HG03521 (cell line): ENCODE results near the gene ERG.

Source experiments
- ATAC-seq: cut with Tn5 transposase; IDR thresholded peaks from one replicate; pipeline ENCODE4 v1.9.1; 2021; ENCODE audit warnings: mild to moderate bottlenecking, moderate library complexity; ENCODE audit not compliant: unreplicated experiment

Gene ERG

DNA sequence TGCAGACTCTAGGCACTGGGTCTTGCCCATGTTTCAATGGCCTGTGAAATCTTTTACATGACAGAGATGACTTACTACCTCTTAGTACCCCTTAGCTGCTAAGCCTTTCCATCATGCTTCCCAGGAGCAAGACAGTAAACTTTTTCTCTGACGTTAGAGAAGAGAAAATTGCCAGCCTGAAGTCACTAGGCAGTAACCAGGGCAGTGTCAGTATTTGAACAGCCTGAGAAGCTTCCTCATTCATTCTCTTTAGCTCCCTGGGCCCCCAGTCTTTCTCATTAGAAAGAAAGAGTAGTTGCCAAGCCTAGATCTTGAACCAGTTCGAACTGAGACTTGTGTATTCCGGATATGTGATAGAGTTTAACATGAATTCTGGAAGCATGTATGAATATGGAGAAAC lies 99.2 kb downstream of the ERG start:
- no peak for ATAC-seq

DNA sequence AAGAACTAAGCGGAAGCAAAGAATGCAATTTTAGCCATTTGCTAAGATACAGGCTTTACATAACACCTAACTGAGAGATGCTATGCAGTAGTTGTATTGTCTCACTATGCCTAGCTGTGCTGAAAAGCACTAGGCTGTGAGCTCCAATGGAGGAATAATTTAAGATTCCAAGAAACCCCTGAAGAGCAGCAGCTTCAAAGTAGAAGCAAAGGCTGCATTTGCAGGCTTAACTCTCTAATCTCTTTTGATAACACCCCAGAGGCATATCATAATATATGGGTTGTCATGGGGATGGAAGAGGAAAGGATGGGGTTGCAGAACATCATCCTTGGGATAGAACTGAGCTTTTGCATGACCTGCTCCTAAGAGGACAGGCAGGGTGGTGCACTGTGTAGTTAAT lies 102.0 kb downstream of the ERG start:
- ATAC-seq: no peak

DNA sequence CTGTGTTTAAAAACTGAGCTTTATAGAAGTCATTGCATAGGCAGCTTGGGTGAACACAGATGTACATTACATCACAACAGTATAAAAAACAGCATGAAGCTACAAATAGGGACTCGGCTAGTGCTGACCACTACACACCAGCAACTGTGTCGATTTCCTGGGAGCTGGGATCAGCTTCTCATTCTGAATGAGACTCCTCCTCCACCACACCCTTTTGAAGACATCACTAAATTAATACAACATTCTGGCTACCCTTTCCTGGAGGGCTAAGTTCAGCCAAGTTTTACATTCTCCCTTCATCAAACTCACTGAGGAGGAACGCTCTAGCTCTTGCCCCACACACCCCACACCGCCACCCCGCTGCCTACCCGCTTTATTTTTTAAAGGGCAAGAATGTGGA lies 102.7 kb downstream of the ERG start:
- no peak for ATAC-seq

DNA sequence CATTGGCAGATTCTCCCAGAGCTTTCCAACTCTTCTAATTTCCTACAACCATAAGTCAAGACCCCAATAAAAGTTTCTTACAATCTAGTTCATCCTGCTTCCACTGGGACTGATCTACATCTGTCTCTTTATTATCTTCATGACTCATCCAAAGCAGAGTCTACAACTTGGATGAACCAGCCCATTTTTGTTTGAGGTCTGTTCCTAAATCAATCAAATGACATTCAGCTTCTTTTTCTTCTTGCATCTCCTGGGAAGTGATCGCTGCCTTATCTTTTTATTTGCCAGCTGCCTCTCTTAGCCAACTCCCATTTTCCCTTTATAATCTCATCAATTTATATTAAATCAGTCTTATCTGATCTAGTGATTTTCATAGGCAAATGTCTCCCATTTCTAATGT lies 105.6 kb downstream of the ERG start:
- ATAC-seq: no peak

DNA sequence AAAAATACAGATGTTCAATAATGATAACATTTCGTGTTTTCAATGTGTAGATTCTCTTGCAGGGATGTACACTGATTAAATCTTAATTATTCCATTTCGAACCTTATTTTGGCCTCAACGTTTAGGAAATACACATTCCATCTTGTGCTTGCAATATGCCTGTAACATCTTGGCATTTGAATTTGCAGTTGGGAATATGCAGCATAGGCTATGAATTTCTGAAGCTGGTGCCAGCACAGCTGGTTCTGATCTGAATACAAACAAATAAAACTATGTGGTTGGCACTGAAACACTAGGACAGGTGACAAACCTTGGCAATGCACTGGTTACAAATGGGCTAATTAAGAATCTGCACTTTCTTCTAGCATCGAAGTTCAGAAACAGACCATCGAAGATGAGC lies 108.4 kb downstream of the ERG start:
- no peak for ATAC-seq

DNA sequence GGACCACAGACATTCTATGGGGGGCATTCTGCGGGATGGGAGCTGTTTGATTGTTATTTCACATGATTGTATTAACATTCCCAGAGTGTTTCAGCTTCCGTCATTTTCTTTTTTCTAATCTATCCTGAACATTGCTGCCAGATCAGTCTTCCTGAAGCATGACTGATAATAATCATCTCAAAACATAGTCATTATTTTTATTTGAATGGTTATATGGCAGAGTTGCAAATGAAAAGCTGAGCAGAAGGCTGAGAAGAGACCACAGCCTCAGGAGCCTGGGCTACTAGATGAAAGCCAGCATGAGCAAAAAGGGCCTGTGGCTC lies 109.0 kb downstream of the ERG start:
- ATAC-seq: no peak

DNA sequence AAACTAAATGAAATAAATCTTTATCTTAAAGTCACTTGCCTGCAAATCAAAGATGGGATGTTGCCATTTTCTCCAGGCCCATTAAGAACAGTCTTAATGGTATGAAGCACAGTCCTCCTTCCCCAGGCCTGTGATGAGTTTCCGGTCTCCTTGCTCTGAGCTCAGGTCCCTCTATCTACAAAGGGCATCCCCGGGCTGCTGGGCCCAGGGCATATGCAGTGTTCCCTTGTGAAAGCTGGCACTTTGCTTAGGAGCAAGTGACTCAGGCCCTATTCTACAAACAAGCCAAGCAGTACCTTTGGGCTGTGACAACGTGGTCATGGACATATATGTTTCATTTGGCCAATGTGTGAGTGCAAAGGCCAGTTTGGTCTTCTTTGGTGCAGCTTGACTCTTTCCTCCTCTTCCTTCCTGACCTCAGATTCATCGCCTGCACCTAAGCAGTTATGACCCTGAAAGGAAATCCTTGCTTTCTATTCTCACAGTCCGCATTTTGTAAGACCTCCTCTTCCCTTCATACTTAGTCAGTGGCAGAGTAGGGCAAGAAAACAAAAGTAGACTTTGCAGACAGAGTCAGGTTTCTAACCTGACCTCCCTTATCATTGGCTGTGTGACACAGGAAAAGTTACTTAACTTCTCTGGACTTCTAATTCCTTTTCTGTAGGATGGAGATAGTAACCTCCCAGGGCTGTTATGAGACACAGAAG lies 109.5 kb downstream of the ERG start:
- ATAC-seq: no peak

DNA sequence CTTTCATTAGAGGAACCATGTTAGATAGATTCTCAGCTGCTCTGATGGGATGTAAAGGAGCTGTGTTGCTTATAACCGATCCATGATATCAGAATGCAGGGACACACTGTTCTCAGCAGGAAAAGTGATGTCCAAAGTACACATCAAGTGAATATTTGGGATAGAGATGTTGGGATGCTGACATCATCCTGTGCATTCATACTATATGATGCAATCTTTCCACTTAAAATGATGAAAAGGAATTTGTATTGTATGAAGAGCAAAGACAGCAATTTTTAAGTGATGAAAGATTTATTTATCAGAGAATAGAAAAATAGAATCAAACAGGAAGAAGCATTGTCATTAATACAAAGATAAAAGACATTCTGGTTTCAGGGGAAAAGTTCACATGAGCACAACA lies 110.1 kb downstream of the ERG start:
- no peak for ATAC-seq

DNA sequence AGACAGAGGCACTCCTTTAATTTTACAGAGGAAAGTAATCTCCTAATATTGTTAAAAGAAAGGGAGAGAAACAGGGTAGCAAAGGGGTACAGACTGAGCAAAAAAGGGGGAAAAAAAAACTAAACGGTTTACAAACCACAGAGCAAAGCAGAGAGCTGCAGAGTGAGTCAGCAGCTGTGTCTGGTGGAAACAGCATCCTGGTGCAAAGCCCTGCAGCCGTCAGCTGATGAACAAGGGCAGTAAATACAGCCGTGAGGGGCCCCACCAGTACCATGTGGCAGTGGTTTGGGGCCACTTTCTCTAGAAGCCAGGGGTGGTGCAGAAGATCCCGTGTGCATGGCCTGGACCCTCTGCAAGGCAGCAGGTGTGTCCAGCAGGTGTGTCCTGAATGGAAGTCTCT lies 111.3 kb downstream of the ERG start:
- no peak for ATAC-seq

DNA sequence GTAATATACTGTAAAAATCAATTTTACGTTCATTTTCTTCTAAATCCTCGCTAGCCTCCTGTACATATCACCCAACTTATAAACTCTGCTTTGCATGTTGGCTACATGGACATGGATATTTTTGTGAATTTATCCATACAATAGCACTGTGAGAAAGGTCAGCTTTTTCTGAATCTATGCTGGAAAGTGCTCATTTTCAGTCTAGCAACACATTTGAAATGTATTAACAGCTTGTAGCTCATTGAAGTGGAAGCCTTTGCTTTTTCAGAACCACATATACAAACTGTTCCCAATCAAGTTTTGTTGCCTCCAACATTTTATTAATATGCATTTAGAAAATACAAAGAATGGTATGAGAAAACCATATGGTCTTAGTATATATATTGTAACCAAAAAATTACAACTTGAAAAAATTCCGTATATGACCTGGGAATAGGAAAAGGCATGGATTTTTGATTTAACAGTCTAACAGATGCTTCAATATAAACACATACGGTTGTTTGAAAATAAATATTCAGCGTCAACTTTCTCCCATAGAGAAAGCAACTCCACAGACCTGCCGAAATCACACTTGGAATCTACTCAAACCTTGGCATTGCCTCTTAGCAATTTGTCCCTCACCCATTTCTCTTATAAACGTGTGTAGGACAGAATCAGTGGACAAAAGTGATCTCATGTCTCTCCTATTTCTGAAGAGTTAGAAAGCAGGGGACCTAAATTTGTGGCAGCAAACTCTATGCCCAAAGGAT lies 112.7 kb downstream of the ERG start:
- no peak for ATAC-seq

DNA sequence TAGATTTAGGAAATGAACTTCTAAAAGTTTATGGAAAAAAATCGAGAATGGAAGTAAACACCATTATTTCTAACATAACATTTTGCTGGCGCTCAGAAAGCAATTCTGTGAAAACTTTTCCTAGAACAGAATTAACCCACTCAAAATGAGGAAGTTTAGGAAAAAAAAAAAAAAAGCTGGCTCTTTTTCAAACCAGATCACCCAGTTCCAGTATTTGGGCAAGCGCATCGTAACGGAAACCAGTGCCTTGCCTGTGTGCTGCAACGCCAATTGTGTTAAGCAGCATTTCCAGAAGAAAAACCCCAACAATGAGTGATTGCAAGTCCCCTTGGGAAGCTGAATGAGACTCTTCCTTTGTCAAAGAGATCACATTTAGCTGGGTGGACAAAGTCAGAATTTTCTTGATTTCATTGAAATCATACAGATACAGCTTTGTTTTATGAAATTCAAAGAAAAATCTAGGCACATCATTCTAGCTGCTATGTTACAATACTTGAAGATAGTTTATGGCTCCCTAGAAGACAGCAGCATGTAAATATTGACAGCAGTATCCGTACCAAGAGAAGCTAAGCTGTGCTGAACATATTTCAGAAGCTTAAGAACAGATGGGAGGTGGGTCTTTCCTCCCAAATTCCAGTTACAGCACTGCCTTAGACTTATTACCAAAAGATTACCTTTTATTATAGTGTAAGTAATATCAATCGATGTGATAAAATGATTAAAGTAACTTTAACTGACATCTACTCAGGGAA lies 113.4 kb downstream of the ERG start:
- ATAC-seq: no peak

DNA sequence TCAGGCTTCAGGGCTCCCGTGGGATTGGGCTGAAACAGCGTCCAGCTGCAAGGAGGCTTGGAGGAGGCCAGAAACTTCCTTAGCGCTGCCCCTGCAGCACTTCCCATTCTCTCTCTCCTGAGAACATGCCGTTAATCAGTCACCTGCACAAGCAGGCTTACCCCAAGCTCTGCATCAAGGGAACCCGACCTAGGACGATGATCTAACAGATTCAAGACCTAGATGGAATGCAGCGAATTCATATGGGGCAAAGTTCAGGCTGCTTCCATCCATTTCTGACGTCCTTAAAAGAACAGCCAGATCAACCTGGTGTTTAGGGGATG lies 114.1 kb downstream of the ERG start:
- no peak for ATAC-seq

DNA sequence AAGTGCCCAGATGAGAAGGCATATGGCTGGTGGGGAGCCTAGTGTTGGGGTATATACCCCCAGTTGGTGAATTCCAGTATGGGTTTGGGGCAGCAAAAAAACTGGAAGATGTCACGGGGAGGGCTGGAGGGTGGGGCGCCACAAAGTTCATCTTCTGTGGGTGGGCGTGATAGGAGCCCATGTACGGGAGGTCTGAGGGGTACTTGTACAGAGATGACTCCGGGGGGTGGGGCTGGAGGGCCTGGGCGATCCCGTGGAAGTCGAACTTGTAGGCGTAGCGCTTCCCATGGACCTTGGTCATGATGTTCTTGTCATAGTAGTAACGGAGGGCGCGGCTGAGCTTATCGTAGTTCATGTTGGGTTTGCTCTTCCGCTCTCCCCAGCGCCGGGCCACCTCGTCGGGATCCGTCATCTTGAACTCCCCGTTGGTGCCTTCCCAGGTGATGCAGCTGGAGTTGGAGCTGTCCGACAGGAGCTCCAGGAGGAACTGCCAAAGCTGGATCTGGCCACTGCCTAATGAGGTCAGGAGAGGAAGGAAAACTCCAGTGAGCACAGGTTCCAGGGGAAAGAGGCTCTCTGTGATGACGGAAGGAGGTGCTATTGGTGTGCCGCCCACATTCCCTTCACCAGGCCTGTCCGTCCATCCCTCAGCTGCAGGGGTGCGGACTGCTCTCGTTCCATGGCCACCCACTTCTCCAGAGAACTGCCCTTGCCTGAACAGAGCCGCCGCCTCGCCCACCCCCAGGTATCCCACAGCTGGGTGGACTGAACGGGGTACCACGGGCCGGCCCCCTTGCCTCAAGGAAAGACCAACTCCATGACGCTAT lies 114.7 kb downstream of the ERG start:
- no peak for ATAC-seq

DNA sequence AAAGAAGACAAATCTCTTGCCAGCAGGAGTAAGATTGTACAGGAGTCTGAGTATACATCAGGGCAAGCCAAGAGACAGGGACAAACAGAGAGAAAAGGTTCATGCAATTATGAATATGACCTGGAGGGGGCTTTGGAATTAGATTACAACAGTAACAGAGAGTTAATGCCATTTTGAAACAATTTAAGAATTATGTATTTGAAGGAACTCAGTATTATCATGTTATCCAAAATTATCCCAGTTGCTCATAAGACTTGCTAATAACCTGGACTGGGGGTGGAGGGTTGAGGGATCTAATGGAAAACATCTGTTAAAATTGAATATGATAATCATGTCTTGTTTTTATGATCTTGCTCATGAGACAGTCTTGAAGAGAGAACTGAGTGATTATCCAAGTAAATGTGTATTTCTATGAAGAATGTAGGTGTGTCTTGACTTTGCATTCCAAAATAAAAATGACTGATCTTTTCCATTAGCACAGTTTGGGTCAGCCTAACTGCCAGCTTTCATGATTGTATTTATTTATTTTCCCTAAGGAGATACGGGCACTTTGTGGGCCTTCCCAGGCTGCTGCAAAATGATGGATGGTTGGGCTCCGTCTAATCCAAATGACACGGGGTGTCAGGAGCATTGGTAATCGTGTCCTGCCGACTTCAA lies 117.7 kb downstream of the ERG start:
- ATAC-seq: no peak

DNA sequence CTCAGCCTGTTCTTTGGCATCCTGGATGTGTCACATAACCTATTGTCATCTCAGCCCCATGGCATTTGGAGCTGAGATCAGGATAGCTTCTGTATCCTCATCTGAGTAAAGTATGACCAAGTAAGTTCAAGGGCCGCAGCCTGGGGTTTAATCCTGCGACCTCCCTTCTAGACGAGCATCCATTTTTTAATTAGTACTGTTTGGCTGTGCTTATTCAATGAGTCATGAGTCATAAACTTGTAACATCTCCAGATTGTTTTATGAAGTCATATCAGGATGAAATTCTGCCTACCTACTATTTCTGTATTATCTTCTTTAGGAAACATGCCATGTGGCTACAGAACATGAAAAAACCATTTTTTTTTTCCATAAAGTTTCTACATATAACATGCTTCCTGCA lies 119.1 kb downstream of the ERG start:
- no peak for ATAC-seq

DNA sequence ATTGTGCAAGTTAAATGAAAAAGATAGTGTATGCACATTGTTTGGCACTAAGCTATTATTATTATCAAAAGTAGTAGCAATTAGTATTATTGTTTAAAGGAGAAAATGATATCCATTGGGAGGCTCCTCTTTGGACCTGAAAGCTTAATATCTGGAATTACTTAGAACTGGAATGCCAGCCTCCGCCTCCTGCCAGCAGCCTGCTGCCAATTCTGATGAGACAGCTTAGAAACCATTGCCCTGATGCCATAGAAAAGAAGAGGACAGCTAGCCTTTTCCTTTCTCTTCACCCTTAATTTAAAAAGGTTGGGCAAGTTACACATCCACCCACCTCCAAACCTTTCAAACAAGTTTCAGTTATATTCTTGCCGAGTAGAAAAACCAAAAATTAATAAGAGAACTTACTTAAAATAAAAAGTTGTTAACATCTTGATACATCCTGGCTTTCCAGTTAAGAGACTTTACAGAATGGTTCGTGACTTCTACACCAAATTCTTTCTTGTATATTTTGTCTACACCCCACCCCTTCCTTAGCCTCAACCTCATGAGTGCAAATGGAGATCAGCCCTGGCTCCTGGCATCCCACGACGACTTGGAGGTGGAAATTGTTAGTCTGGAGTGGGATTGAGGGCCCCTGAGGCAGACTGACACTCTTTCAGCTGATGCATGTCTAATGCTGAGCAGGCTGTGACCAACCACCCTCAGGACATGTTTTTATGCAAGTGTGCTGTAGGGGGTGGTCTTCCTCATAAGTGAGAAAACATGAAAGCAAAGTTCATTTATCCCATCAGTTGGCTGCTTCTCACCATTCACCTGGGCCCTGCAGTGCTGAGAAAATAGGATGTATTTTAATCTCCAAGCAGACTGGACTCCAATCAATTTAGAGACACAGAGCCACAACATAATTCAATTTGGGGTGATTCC lies 120.8 kb downstream of the ERG start:
- ATAC-seq: no peak

DNA sequence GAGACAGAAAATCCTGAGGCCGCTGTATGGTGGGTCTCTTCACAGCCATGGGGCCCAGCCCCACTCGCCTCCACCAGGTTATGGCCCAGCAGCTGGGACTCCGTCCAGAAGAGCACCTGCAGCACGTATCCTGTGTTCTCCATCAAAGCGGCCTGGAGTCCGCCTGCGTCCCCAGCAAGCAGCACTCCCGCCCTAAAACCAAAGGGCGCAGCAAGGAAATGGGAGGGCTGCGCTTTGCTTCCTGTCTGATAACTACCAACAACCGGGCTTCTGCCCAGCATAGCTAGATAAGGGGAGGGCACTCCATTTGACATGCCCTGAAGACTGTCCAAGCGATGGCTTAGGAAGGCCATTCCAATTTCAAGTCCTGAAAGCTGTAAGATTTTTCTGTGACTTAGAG lies 121.6 kb downstream of the ERG start:
- no peak for ATAC-seq

DNA sequence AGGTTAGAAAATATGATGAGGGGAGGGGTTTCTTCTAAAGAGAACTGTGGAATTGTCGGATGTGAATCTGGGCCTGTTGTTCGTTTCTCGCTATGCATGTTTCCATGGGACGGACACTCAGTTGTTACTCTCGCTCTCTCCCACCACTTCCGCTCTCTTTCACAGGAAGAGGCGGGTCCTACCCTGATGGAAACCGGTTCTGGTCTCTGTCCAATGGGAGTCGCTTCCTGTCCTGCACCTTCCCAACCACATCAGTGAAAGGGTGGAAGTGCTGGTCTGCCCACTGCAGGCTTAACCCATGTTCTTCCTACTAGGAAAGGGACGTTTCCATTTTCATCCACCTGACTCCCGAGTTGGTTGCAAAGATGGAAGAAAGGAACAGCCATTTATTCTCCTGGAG lies 122.0 kb downstream of the ERG start:
- ATAC-seq: no peak

DNA sequence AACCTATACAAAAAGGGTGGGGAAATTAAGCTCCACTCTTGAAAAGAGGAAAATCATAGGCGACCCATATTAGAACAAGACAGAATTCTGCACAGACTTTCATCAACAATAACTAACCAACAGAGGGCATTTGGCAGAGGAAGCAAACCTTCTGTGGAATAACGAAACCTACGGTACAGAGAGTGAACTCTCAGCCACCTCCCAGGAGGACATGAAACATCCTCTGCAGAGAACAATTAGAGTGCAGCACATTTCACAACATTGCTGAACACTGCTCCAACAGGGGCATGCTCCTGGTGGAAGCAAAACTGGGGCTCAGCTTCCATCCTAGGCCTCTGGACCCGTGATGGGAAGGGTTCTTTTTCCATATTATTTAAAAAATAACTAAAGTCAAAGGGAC lies 130.6 kb downstream of the ERG start:
- no peak for ATAC-seq

DNA sequence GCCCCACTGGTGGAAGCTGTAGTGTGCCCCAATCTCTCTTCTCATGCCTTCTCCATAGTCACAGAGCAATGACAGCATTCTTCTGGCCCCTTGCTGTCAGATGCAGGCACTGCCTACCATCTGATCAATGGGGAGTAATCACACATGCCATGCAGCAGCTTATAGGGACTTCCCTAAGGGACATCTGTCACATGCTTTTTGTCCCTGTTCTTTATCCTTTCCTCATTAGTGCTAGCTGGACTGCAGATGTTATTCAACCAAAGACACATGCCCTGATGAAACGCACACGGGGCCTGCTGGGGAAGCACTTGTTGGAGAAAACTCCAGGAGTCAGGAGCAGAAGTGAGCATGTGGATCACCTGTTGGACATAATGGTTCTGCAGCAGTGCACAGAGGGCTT lies 132.8 kb downstream of the ERG start:
- no peak for ATAC-seq
